K562 (cell line): ENCODE measurements around the gene IFNK. TPM values are rescaled to one million over a fixed set of nuclear protein-coding genes. Genes with fewer than 3 reads are reported as not detected.

Source experiments
- CREB1 ChIP-seq, 2 experiments: sonication (generic) in 1 of 2; formaldehyde crosslinking in 1 of 2; IDR thresholded peaks; 2 replicates each; pipeline versions ENCODE4 v1.6.1 to v1.8.0; 2012 to 2022; ENCODE audit warnings: inconsistent platforms in 1 of 2, mild to moderate bottlenecking in 1 of 2, missing genetic modification reagents in 1 of 2, moderate library complexity in 1 of 2
- FOXA3 ChIP-seq, 2 experiments: fragments of 450-650 bp in 1 of 2; sonication (generic) in 1 of 2; formaldehyde crosslinking; IDR thresholded peaks in 1 of 2; conservative IDR thresholded peaks in 1 of 2; 2 replicates each; pipeline versions ENCODE4 v1.4.0 to v1.8.0; 2020 to 2022; ENCODE audit warnings: mild to moderate bottlenecking in 2 of 2, missing genetic modification reagents in 1 of 2
- polyA plus RNA-seq, 8 experiments: library from polyadenylated mRNA; depleted of rRNA in 4 of 8; stranded (reverse) in 5 of 8; unstranded in 3 of 8; fragments of >200 nt; fragmentation: Nextera tagmentation in 2 of 8; fragmentation: Illumina TruSeq in 1 of 8; extraction: Ambion mirVana in 2 of 8; extraction: Trizol in 1 of 8; gene quantifications; 2 replicates each; pipeline versions ENCODE4 v1.2.1 to v1.2.3, GENCODE V29; 2011 to 2014; ENCODE audit warnings: inconsistent platforms in 1 of 8, missing spikeins in 1 of 8
- total RNA-seq, 7 experiments: library from RNA; depleted of rRNA in 6 of 7; stranded (reverse); fragments of >200 nt in 6 of 7; fragmentation: Illumina TruSeq in 2 of 7; extraction: Trizol in 2 of 7; gene quantifications; 2 replicates each; pipeline versions ENCODE4 v1.2.1 to v1.2.3, GENCODE V29; 2011 to 2021; ENCODE audit warnings: low replicate concordance in 1 of 7
- TF ChIP-seq, protein P1 (sequence below): fragments of 450-650 bp; IDR thresholded peaks from 2 replicates; pipeline ENCODE4 v1.6.1; 2016; ENCODE audit warnings: mild to moderate bottlenecking, moderate library complexity

The IFNK gene
- total and polyA plus RNA-seq, 9 of the 15 experiments (the other 6 are each of a cell fraction or from before 2014, with no cell fraction given) = 0.11 TPM; not detected in 8

DNA sequence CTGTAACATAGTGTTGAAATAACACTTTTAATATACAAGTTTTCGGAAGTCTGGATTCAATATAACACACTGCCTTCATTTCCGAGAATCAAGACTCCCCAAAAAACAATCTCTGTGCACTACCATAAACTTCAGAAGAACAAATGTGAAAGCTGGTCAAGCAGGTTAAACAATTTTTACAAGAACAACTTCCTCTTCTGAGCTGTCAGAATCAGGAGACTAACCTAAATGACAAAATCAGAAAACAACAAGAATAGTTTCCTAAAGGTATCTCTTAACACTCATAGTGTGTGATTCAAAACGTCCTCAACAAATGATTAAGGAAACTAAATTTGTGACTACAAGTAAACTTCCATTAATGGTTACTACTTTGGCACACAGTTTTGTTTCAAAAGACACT is 37.6 kb downstream of the IFNK start (continued):
- TF ChIP-seq, protein P1, sequence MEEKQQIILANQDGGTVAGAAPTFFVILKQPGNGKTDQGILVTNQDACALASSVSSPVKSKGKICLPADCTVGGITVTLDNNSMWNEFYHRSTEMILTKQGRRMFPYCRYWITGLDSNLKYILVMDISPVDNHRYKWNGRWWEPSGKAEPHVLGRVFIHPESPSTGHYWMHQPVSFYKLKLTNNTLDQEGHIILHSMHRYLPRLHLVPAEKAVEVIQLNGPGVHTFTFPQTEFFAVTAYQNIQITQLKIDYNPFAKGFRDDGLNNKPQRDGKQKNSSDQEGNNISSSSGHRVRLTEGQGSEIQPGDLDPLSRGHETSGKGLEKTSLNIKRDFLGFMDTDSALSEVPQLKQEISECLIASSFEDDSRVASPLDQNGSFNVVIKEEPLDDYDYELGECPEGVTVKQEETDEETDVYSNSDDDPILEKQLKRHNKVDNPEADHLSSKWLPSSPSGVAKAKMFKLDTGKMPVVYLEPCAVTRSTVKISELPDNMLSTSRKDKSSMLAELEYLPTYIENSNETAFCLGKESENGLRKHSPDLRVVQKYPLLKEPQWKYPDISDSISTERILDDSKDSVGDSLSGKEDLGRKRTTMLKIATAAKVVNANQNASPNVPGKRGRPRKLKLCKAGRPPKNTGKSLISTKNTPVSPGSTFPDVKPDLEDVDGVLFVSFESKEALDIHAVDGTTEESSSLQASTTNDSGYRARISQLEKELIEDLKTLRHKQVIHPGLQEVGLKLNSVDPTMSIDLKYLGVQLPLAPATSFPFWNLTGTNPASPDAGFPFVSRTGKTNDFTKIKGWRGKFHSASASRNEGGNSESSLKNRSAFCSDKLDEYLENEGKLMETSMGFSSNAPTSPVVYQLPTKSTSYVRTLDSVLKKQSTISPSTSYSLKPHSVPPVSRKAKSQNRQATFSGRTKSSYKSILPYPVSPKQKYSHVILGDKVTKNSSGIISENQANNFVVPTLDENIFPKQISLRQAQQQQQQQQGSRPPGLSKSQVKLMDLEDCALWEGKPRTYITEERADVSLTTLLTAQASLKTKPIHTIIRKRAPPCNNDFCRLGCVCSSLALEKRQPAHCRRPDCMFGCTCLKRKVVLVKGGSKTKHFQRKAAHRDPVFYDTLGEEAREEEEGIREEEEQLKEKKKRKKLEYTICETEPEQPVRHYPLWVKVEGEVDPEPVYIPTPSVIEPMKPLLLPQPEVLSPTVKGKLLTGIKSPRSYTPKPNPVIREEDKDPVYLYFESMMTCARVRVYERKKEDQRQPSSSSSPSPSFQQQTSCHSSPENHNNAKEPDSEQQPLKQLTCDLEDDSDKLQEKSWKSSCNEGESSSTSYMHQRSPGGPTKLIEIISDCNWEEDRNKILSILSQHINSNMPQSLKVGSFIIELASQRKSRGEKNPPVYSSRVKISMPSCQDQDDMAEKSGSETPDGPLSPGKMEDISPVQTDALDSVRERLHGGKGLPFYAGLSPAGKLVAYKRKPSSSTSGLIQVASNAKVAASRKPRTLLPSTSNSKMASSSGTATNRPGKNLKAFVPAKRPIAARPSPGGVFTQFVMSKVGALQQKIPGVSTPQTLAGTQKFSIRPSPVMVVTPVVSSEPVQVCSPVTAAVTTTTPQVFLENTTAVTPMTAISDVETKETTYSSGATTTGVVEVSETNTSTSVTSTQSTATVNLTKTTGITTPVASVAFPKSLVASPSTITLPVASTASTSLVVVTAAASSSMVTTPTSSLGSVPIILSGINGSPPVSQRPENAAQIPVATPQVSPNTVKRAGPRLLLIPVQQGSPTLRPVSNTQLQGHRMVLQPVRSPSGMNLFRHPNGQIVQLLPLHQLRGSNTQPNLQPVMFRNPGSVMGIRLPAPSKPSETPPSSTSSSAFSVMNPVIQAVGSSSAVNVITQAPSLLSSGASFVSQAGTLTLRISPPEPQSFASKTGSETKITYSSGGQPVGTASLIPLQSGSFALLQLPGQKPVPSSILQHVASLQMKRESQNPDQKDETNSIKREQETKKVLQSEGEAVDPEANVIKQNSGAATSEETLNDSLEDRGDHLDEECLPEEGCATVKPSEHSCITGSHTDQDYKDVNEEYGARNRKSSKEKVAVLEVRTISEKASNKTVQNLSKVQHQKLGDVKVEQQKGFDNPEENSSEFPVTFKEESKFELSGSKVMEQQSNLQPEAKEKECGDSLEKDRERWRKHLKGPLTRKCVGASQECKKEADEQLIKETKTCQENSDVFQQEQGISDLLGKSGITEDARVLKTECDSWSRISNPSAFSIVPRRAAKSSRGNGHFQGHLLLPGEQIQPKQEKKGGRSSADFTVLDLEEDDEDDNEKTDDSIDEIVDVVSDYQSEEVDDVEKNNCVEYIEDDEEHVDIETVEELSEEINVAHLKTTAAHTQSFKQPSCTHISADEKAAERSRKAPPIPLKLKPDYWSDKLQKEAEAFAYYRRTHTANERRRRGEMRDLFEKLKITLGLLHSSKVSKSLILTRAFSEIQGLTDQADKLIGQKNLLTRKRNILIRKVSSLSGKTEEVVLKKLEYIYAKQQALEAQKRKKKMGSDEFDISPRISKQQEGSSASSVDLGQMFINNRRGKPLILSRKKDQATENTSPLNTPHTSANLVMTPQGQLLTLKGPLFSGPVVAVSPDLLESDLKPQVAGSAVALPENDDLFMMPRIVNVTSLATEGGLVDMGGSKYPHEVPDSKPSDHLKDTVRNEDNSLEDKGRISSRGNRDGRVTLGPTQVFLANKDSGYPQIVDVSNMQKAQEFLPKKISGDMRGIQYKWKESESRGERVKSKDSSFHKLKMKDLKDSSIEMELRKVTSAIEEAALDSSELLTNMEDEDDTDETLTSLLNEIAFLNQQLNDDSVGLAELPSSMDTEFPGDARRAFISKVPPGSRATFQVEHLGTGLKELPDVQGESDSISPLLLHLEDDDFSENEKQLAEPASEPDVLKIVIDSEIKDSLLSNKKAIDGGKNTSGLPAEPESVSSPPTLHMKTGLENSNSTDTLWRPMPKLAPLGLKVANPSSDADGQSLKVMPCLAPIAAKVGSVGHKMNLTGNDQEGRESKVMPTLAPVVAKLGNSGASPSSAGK = no peak
- TF ChIP-seq CREB1 (IDR thresholded peaks at IDR 0.05) = no peak
- no peak for TF ChIP-seq CREB1 (CRISPR knock-in tag; IDR thresholded peaks at IDR 0.05)
- TF ChIP-seq FOXA3 (CRISPR knock-in tag; conservative IDR thresholded peaks at IDR 0.05 in 1 of 2, IDR thresholded peaks at IDR 0.05 in 1 of 2) = no peak
